ENCODE data around the gene DMAC2.
"Not testable (repeated sequence)": the region's sequence is repeated elsewhere in the genome, so short reads cannot be mapped to it uniquely, and the experiment has no call there.

DMAC2 gene

DNA sequence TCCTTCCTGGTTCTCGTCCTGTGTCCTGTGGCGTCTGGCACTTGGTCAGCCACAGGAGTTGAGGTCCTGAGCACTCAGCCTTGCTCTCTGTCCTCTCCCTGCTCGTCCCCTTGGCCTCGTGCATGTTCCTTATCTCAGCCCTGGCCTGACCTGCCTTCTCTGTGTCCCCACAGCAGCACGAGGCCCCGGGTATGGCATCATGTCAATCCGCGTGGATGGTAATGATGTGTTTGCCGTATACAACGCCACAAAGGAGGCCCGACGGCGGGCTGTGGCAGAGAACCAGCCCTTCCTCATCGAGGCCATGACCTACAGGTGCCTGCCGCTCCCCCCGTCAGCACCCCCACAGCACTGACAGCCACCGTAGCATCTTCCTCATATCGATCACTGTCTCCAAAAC is 17.3 kb downstream of the DMAC2 start:
- no peak for DNase-seq (ENCODE audit: low read depth)

DNA sequence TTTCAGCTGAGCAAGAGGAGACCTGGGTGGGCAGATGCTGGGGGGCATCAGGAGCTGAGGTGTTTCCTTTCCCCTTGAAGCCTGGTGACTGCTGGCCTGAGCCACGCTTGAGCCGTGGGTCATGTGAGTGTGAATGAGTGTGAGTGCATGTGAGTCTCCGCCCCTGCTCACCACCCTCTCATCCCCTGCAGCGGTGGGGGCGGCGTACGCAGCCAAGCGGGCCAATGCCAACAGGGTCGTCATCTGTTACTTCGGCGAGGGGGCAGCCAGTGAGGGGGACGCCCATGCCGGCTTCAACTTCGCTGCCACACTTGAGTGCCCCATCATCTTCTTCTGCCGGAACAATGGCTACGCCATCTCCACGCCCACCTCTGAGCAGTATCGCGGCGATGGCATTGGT is 17.7 kb downstream of the DMAC2 start:
- no peak for DNase-seq (ENCODE audit: low read depth)

DNA sequence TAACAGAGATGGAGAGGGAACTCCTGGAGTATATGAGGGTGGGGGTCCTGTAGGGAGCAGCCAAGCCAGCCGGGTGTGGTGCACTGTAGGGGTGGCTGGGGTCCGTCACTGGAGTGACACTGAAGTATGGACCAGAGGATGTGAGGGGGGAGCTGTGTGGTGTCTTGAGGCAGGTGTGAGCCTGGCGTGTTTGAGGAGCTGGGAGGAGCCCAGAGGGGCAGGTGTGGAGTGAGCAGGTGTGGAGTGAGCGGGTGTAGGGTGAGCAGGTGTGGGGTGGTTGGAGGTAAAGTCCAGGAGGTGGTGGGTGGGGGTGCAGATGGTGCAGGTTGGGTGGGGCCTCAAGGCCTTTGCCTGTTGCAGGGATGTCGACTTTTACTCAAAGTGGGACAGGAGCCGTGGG is 18.4 kb downstream of the DMAC2 start:
- no peak for DNase-seq (ENCODE audit: low read depth)

DNA sequence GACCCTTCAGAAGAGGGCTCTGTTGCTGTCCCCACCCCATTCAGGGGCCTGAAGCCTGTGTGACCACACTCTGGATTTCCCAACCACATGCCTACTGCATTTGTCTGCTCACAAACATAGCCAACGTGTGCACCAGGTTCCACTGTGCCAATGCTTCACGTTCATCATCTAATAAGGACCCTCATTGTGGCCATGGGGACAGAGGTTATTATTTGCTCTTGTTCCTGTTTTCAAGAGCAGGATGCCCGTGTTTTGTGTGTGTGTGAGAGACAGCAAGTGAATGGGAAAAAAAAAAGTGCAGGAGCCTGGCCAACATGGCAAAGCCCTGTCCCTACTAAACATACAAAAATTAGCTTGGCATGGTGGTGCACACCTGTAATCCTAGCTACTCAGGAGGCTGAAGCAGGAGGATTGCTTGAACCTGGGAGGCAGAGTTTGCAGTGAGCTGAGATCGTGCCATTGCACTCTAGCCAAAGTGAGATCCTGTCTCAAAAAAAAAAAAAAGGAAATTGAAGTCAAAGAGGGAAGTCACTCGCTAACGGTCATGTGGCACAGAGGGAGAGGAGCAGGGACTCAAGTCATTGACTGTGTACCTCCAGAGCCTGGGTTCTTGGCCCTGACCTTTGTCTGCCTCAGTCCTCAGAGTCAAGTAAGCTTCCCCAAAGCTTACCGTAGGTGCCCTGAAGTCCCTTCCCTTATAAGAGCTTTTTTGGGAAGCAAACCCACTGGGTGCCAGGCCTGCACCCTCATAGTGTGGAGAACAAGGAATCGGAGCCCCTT is 19.4 kb downstream of the DMAC2 start:
- DNase-seq (ENCODE audit: low read depth), result no peak

DNA sequence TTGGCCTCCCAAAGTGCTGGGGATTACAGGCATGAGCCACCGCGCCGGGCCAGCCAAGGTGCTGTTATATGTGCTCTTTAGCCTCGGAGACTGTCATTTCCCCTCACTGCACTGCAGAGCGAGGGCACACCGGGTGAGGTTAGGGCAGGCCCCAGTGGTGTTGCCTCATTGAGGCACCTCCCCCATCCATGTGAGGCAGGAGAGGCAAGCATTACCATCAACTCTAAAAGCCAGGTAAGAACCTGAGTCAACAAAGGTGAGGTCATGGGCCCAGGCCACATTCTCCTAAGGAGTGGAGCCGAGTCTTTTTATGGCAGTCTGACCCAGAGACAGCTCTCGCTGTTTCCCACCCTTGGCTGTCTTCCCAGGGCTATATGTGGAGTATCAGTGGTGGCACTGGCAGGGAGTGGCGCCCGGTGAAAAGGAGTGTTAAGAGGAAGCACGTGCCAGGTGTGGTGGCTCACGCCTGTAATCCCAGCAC is 23.5 kb downstream of the DMAC2 start:
- no peak for DNase-seq (ENCODE audit: low read depth)

DNA sequence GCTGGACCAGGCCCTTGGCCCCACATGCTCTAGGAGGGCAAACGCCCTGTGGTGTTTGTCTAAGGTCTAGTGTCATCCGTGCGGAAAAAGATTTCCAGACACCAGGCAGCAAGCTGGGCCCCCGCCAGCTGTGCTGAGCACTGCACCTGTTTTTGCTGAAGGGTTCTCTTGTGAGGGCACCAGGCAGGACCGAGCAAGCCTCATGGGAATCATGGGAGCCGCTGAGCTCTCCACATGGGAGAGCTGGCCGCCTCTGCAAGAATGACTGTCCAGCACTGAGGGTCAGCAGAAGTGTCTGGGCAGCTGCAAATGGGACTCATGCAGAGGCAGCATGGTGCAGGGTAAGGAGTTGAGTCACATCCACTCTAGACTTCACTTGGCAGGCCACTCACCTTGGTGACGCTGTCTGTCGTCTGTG is 24.5 kb downstream of the DMAC2 start:
- DNase-seq (ENCODE audit: low read depth), result no peak

DNA sequence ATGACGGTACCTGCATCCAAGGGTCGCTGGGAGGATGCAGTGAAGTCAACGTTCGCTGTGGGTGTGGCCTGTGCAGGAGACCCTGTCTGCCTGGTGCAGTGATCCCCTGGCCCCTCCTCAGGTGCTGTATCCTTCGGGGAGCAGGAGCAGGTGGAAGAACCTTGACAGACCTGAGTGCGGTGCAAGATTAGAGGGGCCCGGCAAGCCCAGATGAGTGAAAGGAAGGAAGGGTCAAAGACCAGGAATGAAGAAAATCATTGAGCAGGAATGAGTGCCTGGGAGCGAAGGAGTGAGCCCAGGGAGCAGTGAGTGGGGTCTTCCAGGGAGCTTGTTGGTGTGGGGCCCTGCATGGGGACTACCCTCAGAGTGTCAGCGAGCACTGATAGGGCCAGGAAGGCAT is 25.3 kb downstream of the DMAC2 start:
- DNase-seq (ENCODE audit: low read depth), result no peak

DNA sequence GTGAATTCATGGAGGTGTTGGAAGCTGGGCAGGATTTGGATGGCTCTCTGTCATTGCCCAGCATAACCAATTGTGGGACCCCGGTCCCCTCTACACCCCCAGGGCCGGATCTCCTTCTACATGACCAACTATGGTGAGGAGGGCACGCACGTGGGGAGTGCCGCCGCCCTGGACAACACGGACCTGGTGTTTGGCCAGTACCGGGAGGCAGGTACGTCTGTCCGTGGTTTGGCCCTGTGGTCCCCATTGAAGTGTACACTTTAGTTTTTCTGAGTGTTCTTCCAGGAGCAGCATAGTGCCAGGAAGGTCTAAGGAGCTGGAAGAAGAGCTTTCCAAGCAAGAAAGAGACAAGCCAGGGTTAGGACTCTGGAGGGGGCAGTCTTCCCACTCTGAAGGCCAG is 25.8 kb downstream of the DMAC2 start:
- DNase-seq (ENCODE audit: low read depth), result no peak

DNA sequence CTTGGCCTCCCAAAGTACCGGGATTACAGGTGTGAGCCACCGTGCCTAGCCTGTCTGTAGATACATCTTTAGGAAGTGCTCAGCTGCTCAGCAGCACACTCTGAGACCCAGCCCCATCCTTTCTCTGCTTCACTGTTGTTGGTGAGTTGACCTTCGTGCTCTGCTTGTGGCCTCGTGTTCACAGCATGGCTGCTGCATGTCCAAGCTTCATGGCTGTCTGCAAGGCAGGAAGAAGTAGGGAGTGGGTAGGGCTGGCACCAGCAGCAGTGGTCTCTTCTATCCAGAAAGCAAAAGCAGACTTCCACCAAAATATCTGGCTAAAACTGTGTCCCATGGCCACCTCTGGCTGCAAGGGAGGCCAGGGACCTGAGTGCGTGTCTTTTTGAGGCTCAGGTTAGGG is 26.8 kb downstream of the DMAC2 start:
- DNase-seq (ENCODE audit: low read depth), result no peak

DNA sequence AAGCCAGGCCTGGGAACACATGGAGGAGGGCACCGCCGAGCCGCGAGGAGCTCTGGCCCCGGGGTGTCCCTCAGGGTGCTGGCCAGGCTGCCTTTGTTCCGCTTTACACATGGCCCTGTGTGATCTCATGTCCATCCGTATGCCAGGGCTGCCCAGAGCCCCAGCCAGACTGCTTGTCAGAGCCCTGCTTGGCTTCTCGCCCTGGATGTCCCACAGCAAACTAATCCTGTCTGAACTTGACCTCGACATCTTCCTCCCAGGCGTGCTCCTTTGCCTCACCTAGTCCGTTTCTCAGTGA is 27.8 kb downstream of the DMAC2 start:
- DNase-seq (ENCODE audit: low read depth), result no peak

DNA sequence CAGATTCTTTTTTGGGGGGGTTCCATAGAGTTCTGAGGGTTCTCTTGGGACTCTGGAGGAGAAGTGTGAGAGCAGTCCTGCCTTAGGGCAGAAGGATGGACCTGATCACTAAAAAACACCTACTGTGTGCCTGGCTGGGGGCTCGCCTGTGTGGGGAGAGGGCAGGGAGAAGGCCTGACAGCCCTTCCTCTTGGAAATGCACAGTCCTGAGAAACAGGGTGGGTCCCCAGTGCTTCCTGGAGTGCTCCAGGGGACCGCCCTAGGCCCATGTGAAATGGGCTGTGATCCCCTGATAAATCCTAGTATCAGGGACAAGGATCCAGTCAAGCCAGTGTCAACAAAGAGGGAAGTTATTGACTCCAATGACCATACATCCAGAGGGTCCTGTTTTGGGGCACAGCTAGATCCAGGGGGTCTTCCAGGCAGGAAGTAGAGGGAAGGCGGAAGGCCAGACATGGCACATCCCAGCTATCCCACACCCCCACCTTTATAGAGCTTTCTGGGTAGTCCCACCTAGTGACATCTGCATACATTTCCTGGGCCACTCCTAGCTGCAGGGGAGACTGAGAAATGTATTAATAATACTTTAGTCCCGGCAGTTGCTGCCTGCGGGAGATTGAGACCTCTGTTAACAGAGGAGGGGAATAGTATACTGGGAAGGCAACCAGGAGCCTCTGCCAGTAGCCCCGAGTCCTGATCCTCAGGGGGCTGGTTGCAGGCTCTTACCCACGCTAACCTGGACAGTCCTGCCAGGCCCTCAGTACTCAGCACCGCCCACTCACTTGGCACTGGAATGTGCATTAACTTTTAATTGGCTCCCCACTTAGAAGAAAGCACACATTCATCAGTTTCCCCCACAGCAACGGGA is 28.4 kb downstream of the DMAC2 start:
- no peak for DNase-seq (ENCODE audit: low read depth)

DNA sequence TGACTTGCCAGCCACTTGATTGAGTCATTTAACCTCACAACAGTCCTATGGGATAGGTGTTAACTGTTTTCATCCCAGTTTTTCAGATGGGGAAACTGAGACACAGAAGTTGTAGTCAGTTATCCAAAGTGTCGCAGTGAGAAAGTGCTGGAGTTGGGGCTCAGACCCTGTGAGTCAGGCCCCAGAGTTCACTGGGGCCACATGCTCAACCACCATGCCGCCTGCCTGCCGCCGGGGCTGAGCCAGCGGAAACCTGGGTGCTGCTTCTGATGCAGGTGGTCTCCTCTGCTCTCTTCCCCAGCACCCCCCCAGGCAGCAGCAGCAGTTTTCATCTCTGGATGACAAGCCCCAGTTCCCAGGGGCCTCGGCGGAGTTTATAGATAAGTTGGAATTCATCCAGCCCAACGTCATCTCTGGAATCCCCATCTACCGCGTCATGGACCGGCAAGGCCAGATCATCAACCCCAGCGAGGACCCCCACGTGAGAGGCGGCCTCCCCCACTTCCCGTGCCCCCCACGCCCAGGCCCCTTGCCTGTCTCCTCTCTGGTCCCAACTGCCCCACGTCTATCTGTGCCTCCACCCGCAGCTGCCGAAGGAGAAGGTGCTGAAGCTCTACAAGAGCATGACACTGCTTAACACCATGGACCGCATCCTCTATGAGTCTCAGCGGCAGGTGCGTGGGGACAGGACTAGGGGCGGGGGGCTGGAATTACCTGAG is 29.2 kb downstream of the DMAC2 start:
- DNase-seq (ENCODE audit: low read depth), result no peak

DNA sequence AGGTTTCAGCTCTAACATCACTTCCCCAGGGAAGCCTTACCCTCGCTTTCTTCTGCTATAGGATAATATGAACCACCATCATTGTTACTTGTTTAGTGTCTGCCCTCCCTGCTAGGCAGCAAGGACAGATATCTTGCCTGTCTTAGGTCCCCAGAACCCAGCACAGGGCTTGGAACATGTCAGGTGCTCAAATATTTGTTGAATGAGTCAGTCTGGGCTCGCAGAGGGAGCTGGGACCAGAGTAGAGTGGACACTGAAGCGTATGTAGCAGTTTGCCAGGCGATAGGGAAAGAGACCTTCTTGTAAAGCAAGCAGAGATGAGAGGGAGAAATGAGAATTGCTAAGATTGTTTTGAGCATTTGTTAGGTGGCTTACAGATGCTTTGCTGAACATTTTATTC is 30.4 kb downstream of the DMAC2 start:
- DNase-seq (ENCODE audit: low read depth), result no peak

DNA sequence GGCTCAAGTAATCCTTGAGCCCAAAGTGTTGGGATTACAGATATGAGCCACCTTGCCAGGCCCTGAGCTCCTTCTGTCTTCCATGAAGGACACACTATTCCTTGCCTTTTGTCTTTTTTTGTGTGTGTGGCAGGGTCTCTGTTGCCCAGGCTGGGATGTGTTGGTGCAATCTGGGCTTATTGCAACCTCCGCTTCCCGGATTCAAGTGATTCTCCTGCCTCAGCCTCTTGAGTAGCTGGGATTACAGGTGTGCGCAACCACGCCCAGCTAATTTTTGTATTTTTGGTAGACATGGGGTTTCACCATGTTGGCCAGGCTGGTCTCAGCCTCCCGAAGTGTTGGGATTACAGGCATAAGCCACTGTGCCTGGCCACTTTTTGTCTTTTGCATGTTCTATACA is 30.9 kb downstream of the DMAC2 start:
- DNase-seq (ENCODE audit: low read depth), result not testable (repeated sequence)

DNA sequence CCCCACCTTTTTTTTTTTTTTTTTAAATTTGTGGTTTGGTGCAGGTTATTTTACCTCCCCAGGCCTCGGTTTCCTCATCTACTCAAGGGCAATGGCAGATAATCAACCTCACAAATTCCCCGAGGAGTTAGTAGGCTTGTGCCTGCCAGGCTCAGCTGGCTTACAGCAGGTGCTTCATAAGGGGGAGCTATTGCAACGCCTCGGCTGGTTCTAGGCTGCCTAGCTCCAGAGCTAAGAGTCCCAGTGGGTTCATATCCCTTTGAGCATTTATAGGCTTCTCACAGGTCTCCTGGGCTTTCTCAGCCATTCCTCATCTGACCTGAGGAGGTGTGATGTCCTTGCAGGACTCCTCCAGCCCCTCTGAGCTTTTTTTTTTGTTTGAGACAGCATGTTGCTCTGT is 31.5 kb downstream of the DMAC2 start:
- no peak for DNase-seq (ENCODE audit: low read depth)

DNA sequence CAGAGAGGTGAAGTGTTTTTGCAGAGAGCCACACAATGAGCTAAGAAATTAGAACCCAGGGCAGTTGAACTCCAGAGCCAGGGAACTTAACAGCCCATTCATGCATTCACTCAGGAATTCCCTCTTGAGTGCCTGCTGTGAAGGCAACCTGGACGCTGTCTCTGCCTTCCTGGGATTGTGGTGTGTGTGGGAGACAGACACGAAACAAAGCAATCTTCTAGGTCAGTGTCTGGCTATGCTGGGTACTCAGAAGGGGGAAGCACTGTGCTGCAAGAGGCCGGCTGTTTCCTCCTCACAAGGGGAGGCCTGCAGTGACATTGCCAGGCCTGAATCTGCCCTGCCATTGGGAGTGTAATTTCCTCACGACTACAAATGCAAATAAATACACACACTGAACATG is 32.4 kb downstream of the DMAC2 start:
- DNase-seq (ENCODE audit: low read depth), result no peak

DNA sequence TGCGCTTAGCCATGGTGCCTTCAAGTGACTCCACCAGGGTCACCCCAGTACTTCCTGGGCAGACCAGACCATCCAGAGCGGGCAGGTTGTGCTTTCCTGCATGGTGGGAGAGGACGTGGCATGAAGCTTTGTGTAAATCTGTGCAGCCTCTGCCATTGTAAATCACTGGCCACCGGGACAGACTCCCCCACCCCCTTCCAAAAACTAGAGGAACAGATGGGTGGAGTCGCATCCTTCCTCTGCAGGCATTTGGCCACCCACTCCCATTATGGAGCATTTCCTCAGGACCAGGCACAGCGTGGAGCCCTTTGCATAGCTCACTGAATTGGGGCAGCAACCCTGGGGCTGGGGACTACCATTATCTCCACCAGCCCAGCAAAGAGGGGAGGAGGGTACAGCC is 33.9 kb downstream of the DMAC2 start:
- DNase-seq (ENCODE audit: low read depth), result no peak

DNA sequence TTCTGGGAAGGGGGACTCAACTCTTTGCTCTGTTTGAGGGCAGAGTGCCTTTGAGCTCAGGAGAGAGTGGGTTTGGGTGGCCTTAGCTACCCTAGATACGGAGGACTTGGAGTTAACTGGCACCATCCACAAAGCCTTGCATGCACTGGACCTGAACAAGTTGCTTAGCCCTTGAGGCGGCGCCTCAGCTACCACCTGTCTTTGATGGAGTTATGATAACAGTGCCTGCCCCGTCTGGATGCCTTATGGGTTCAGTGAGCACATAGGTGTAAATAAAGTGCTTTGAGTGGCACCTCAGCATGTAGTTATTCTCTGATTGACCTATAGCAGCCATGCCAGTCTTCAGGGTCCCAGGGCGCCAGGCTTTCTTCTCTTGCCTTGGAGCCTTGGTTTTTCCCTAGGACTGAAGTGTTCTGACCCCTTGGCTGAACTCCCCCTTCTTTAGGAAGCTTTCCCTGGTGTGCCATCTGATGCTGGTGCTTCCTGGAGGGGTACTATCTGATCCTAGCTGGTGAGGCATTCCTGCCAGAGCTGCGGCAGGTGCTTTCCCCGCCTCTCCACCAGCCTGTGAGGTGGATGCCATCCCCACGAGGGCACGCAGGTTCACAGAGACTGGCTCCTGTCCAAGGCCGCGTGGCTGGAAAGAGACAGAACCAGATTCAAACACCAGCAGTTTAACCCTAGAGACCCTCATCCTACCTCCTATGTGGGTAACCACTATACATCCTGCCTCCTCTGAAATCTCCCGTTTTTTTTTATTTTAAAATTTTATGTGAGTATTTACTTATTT is 36.3 kb downstream of the DMAC2 start:
- DNase-seq (ENCODE audit: low read depth), result no peak

DNA sequence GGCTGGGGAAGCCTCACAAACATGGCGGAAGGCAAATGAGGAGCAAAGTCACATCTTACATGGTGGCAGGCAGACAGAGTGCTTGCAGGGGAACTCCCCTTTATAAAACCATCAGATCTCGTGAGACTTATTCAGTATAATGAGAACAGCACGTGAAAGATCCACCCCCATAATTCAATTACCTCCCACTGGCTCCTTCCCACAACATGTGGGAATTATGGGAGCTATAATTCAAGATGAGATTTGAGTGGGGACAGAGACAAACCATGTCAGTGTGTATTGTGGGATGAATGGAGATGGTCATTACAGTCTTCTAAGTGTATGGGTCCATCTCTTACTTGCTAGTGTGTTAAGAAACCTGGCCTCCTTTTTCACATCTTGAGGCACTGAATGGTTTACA is 37.7 kb downstream of the DMAC2 start:
- no peak for DNase-seq (ENCODE audit: low read depth)

DNA sequence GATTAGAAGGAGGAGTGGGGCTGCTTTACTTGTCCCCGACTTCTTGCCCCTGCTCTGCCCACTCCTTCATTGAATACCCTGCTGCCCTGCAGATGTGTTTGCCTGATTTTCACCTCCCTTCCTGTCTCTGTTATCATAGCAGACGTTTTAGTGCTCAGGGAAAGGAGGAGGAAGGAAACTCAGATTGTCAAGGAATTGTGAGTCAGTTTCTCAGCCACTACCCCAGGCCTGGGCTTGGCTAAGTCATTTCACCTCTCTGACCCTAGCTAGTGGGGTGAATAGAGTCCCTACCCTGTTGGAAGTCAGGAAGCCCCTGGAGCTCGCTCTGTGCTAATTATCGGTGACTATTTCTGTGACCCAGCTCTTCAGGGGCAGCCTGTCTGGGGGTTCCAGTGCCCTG is 38.2 kb downstream of the DMAC2 start:
- no peak for DNase-seq (ENCODE audit: low read depth)

DNA sequence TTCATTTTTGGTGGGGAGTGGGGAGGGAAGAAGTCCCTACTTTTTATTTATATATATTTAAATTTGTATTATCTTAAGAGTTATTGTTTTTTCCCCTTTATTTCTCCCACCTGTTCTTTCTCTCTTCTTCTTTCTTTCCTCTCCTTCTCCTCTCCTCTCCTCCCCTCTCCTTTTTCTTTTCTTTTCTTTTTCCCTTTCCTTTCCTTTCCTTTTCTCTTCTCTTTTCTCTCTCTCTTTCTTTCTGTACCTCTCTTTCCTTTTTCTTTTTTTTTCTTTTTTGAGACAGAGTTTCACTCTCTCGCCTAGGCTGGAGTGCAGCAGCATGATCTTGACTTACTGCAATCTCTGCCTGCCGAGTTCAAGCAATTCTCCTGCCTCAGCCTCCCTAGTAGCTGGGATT is 40.2 kb downstream of the DMAC2 start:
- no peak for DNase-seq (ENCODE audit: low read depth)

DNA sequence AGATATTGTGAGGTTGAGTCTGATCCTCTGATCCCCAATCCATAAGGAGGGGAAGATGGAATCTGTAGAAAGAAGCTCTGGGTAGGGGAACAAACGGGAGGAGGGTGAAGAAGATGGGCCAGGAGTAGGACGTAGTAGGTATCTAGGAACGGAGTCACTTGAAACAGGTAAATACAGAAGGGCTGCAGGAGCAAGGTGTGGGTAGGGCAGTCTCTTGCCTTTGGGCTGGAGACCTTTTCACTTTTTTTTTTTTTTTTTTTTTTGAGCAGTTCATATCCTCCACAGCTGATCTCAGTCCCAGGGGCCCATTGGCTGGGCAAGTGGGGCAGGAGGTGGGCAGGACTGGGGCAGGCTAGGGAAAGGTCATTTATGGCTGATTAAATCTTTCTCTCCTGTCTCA is 40.6 kb downstream of the DMAC2 start:
- DNase-seq (ENCODE audit: low read depth), result no peak

Data from stromal cell of bone marrow (primary cell).